Activated naive CD8-positive, alpha-beta T cell treated with anti-CD3 and anti-CD28 coated beads, Interleukin-2, amount 10 ng/mL, durations not matched to agents 7 days and 5 days (primary cell): ENCODE results near the gene MAK. TPM values are rescaled to one million over a fixed set of nuclear protein-coding genes. Genes with fewer than 3 reads are reported as not detected.

ENCODE experiments used
- total RNA-seq, 2 experiments: library from RNA; stranded (reverse); gene quantifications; one replicate each; pipeline ENCODE4 v1.2.3, GENCODE V29; 2021

Gene MAK
- total RNA-seq, 2 experiments from 2014 or later = not detected

Other genes with a start within 250 kb of the MAK start
- 1 to 10 TPM in 1 of 2 experiments, under 1 TPM in 1; 0.54 to 3.0 TPM for gene C6orf52, start 143.9 kb downstream of the MAK start, total RNA-seq
- 10 to 100 TPM; 11.1 to 11.6 TPM for gene PAK1IP1, start 143.6 kb downstream of the MAK start, total RNA-seq
- gene TMEM14C, start 115.5 kb downstream of the MAK start, total RNA-seq = 10 to 100 TPM; 41.5 to 44.2 TPM
- gene TMEM14B, start 90.7 kb downstream of the MAK start, total RNA-seq = 10 to 100 TPM; 81.6 to 90.7 TPM
- gene GCM2, start 43.5 kb upstream of the MAK start, total RNA-seq = not detected
- under 1 TPM in 1 of 2 experiments, not detected in 1; 0.31 TPM for gene SYCP2L, start 48.5 kb upstream of the MAK start, total RNA-seq
- not detected for gene ELOVL2, start 205.8 kb upstream of the MAK start, total RNA-seq